Esophagus (tissue), 2 donors: Measurements from ENCODE around the gene ABAT. TPM values are rescaled to one million over a fixed set of nuclear protein-coding genes. Genes with fewer than 3 reads are reported as not detected.

ENCODE experiments used
- H3K27ac ChIP-seq, 2 donors: one replicate each; pipeline ENCODE4 v1.5.1; 2013; ENCODE audit warnings: low read depth in 2 of 2, mild to moderate bottlenecking in 2 of 2, inconsistent platforms in 1 of 2, low read length in 1 of 2, moderate library complexity in 1 of 2
- H3K27me3 ChIP-seq, 2 donors: one replicate each; pipeline ENCODE4 v1.6.1; 2013; ENCODE audit warnings: low read length in 2 of 2, control low read depth in 1 of 2, mild to moderate bottlenecking in 1 of 2; ENCODE audit not compliant: insufficient read depth in 2 of 2, control insufficient read depth in 1 of 2
- H3K36me3 ChIP-seq, 2 donors: one replicate each; pipeline ENCODE4 v1.6.1; 2013; ENCODE audit warnings: low read length in 1 of 2; ENCODE audit not compliant: control insufficient read depth in 2 of 2, insufficient read depth in 2 of 2
- H3K4me1 ChIP-seq, 2 donors: one replicate each; pipeline ENCODE4 v1.6.1; 2013; ENCODE audit warnings: low read length in 1 of 2; ENCODE audit not compliant: control insufficient read depth in 2 of 2, insufficient read depth in 2 of 2
- H3K4me3 ChIP-seq, 2 donors: one replicate each; pipeline ENCODE4 v1.5.1; 2013; ENCODE audit warnings: low read length in 2 of 2, mild to moderate bottlenecking in 2 of 2, low read depth in 1 of 2, moderate library complexity in 1 of 2
- H3K9me3 ChIP-seq, 2 donors: one replicate each; pipeline ENCODE4 v1.6.1; 2013; ENCODE audit warnings: mild to moderate bottlenecking in 2 of 2, low read depth in 1 of 2, low read length in 1 of 2, moderate library complexity in 1 of 2; ENCODE audit not compliant: control insufficient read depth in 2 of 2, insufficient read depth in 1 of 2
- WGBS, 2 donors: extraction: QIAGEN DNeasy Blood & Tissue Kit; methylation state at CpG; one replicate each; pipeline ENCODE4 v1.1.7; 2013; 5-methylcytosine and 5-hydroxymethylcytosine counted together
- polyA plus RNA-seq, 2 donors: library from polyadenylated mRNA; stranded (reverse); fragments of 200-250 nt; gene quantifications; one replicate each; pipeline ENCODE4 v1.2.3, GENCODE V29; 2013
- donor health status: healthy with polysubstance abuse.
- donor health status: Bipolar disorder and iron deficiency.

The ABAT gene
- polyA plus RNA-seq, result 1 to 10 TPM; 4.6 to 9.5 TPM

DNA sequence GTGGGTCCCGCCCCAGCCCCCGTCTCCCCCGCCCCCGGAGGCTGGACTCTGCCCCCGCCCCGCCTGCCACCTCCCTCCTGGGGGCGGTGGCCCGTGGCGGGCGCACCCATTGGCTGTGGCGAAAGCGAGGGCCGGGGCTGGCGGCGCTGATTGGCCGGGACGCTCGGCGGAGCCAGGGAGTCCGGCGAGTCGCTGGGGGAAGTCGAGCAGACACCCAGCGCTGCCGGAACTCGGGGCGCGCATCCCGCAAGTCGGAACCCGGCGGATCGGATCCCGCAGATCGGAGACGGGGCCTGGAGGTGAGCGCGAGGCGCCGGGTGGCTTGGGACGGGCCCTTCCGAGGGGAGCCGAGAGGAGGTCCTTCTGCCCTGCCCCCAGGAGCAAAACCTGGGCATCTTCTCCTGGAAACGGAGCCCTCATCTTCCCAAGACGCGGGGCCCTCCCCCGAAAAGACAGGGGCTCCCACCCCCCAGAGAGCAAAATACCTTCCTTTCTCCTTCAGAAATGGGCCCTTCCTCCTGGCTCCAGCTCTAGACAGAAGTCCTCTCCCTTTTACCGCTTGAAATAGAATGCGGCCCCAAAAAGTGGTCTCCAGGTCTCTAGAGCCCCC is at the start of gene ABAT:
TSS of gene ABAT (plus strand) at position 205 of the 610 bp plus-strand sequence. CDS start 61,123 bp downstream, outside the sequence.
- peaks cover under 1 to 16% of the 10 kb centered on the region in 2 donors for H3K4me1 ChIP-seq
- no peaks in the 10 kb centered on the region for H3K9me3 ChIP-seq
- no peaks in the 10 kb centered on the region for H3K36me3 ChIP-seq
- no peaks in the 10 kb centered on the region for H3K27me3 ChIP-seq
- H3K27ac ChIP-seq, result peak within 1 kb of the TSS in 1 of 2 donors; percentile 57
- H3K4me3 ChIP-seq, result peak within 1 kb of the TSS; percentile 65 to 78
- WGBS, 2 donors, result 2 to 3% methylated on average over 46 to 49 of the region's 49 CpGs

DNA sequence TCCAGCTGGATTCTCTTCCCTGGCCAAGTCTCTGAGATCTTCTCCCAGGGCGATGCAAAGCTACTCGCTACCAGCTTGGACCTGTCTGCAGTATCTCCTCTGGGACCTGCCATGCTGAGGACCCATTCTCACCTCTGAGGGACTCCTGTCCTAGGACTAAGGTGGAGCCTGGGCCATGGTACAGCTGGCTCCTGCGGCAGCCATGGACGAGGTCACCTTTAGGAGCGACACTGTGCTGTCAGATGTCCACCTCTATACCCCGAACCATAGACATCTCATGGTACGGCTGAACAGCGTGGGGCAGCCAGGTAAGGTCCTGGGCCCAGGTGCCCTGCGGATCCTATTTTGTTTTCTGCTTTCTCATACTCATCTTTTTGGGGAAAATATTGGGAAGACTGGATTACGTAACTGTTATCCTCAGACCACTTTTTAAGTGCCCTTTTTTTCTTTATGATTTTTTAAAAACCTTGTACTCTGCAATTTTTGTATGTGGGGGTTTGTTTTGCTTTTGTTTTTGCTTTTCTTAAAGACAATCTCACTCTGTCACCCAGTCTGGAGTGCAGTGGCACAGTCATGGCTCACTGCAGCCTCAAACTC is 48.8 kb upstream of the ABAT start:
- Histone ChIP-seq H3K4me3 (no peak overlapping the region), H3K27ac (no peak overlapping the region), H3K9me3 (no peaks in the 10 kb centered on the region), H3K27me3 (no peaks in the 10 kb centered on the region), H3K4me1 (no peaks in the 10 kb centered on the region), H3K36me3 (peaks cover 22 to 32% of the 10 kb centered on the region in 2 donors)
- 94% methylated on average over 10 of the region's 10 CpGs for WGBS, 2 donors

DNA sequence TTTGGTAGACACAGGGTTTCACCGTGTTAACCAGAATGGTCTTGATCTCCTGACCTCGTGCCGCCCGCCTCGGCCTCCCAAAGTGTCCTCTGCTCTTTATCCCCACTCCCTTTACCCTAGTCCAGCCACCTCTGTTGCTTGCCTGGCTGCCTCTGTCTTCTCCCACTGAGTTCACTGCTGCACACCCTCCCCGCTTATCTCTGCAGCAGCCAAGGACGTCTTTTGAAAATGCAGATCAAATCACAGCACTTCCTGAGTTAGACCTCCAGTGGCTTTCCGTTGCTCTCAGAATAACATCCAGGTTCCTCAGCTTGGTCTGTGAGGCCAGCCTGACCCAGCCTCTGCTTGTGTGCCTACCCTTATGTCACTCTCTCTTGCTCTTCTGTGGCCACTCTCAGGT is 47.5 kb upstream of the ABAT start:
- Histone ChIP-seq H3K36me3 (peaks cover 29 to 35% of the 10 kb centered on the region in 2 donors), H3K4me3 (no peak overlapping the region), H3K27ac (no peak overlapping the region), H3K4me1 (no peaks in the 10 kb centered on the region), H3K27me3 (no peaks in the 10 kb centered on the region), H3K9me3 (no peaks in the 10 kb centered on the region)
- WGBS, 2 donors, result 87 to 95% methylated on average over 8 of the region's 8 CpGs

DNA sequence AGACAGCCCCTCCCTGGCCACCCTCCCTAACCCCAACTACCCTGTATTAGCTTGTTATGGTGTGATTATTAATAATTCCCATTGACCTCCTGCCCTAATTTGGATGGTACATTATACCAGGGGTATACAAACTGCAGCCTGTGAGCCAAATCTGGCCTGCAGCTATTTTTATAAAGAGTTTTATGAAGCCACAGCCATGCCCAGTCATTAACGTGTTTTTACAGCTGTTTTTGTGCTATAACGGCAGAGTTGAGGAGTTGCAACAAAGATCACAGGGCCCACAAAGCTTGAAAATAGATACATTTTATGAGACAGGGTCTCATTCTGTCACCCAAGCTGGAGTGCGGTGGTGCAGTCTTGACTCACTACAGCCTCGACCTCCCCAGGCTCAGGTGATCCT is 47.0 kb upstream of the ABAT start:
- H3K36me3 ChIP-seq, result peaks cover 29 to 35% of the 10 kb centered on the region in 2 donors
- H3K27ac ChIP-seq, result no peak overlapping the region
- H3K4me1 ChIP-seq, result no peaks in the 10 kb centered on the region
- no peaks in the 10 kb centered on the region for H3K27me3 ChIP-seq
- H3K4me3 ChIP-seq, result no peak overlapping the region
- no peaks in the 10 kb centered on the region for H3K9me3 ChIP-seq
- 75 to 88% methylated on average over 4 of the region's 4 CpGs for WGBS, 2 donors

DNA sequence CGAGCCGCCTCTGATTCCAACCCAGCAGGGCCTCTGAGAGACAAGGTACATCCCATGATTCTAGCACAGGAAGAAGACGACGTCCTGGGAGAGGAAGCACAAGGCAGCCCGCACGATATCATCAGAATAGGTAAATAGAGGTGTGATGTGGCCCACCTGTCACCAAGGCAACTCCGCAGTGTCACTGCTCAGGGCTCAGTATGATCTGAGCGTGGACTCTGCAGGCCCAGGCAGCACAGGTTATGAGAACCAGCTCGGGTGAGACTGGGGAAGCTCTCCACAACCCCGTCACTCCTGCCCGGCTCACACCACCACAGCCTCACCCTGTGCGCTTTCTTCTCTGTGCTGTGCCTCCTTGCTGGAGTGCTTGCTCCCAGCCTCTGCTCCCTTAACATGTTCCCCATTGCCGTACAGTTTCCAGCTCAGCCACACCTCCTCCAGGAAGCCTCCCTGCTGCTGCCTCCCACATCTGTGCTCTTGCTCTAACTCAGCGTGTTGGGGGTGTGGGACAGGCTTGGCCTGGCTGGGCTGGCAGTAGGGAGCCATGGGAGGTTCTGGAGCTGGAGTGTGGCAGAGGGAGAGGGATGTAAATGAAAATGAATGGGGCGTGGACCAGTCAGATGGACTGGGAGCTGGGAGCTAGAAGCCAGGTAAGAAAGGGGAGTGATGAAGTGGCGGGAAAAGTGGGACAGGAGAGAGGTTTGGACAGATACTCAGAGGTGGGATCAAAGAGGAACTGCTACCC is 45.3 kb upstream of the ABAT start:
- Histone ChIP-seq H3K36me3 (peaks cover 29 to 48% of the 10 kb centered on the region in 2 donors), H3K9me3 (no peaks in the 10 kb centered on the region), H3K27me3 (no peaks in the 10 kb centered on the region), H3K27ac (no peak overlapping the region), H3K4me1 (no peaks in the 10 kb centered on the region), H3K4me3 (no peak overlapping the region)
- 94 to 95% methylated on average over 16 of the region's 16 CpGs for WGBS, 2 donors

DNA sequence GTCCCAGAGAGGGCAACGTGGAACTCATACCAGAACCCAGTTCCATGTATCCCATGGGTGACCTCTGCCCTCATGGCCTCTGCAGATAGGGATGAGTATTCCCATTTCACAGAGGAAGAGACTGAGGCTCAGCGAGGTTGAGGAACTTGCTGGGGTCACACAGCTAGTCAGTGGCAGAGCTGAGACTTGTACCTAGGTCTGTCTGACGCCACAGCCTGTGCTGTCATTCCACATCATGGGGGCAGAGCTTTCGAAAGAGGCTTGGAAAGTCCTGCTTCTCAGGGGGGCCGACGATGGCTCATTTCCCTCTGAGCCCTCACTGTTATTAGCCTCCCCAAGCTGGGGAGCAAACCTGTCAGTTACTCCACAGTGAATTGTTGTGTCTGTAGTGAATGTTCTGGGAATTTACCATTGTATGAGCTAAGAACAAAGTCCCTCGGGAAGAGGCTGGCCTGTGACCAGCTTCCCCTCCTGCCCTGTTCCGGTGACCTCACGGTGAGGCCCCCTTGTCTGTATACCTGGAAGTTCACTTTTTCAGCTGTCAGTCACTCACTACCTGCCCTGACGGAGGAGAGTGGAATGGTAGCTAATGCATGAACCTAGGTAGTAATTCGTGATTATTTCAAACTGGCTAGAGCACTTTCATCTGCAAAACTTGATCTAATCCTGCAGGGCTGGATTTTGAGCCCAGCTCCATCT is 44.0 kb upstream of the ABAT start:
- H3K4me3 ChIP-seq, result no peak overlapping the region
- no peaks in the 10 kb centered on the region for H3K4me1 ChIP-seq
- no peaks in the 10 kb centered on the region for H3K27me3 ChIP-seq
- WGBS, 2 donors, result 87 to 89% methylated on average over 11 of the region's 11 CpGs
- peaks cover 29 to 56% of the 10 kb centered on the region in 2 donors for H3K36me3 ChIP-seq
- H3K9me3 ChIP-seq, result no peaks in the 10 kb centered on the region
- H3K27ac ChIP-seq, result no peak overlapping the region

DNA sequence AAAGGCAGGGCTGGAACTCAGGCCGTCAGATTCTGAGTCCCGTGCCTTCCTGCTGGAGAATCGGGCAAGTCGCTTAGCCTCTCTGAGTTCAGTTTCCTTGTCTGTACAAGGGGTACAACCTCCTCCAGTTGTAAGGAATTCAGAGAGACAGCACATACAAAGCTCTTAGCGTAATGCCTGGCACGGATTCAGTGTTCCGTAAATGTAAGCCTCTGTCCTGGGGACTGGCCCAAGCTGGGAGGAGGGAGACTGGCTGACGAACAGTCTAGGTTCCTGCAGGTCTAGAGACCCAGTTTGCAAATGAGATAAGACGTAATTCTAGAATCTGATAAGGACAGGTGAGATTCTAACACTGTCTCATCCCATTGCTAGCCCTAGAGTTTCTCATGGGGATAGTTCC is 43.0 kb upstream of the ABAT start:
- H3K4me1 ChIP-seq, result no peaks in the 10 kb centered on the region
- H3K36me3 ChIP-seq, result peaks cover 26 to 51% of the 10 kb centered on the region in 2 donors
- 84 to 85% methylated on average over 9 of the region's 9 CpGs for WGBS, 2 donors
- no peaks in the 10 kb centered on the region for H3K27me3 ChIP-seq
- no peak overlapping the region for H3K27ac ChIP-seq
- H3K4me3 ChIP-seq, result no peak overlapping the region
- H3K9me3 ChIP-seq, result no peaks in the 10 kb centered on the region

DNA sequence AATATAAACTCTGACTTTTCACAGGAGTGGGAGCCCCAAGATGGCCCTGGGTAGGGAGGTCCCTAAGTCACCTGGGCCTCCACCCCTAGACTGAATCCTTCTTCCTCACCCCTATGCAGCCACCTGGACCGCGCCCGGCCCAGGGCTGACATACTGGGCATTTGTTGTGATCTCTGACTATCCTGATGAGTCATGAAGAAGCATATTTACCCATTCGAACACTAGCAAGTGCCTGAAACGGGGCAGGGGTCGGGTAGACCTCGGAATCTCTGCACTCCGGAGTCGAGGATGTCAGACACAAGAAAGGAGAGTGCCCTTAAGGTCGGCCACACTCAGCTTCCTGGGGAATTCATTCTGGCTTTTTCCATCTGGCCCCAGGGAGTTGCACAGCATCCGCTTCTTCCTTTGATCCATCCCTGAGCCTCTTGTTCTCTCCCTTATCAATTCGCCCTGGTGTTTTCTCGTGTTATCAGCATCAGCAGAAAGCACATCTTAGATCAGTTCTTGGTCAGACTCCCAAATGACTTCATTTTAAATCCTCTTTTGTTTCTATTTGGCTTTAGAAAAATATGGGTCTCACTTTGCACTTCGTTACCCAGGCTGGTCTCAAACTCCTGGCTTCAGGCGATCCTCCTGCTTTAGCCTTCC is 42.5 kb upstream of the ABAT start:
- WGBS, 2 donors, result 66 to 68% methylated on average over 15 of the region's 15 CpGs
- Histone ChIP-seq H3K27me3 (no peaks in the 10 kb centered on the region), H3K4me3 (no peak overlapping the region), H3K9me3 (no peaks in the 10 kb centered on the region), H3K27ac (no peak overlapping the region), H3K4me1 (no peaks in the 10 kb centered on the region), H3K36me3 (peaks cover 25 to 49% of the 10 kb centered on the region in 2 donors)

DNA sequence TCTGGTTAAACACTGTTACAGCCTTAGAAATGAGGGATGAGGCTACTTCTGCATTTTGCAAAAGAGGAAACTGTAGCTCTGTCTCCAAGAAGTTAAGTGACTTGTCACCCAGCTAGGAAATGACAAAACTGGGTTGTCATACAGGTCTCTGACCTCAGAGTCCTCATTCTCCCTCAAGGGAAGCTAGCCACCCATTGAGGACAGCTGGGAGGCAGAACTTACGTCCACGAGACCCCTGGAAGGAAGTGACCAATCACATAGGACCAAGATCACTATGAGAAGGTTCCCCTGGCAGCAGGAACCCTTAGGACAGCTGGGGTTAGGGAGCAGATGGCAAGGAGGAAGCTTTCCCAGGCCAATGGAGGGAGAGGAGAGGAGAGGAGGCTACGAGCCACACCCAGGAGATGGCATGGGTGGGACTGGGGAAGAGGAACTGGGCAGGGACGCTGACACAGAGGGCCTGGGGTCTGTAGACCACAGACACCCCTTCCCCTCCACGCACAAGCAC is 41.7 kb upstream of the ABAT start:
- Histone ChIP-seq H3K9me3 (no peaks in the 10 kb centered on the region), H3K36me3 (peaks cover 22 to 55% of the 10 kb centered on the region in 2 donors), H3K27ac (peak overlapping the region in 1 of 2 donors; percentile 53), H3K27me3 (no peaks in the 10 kb centered on the region), H3K4me1 (no peaks in the 10 kb centered on the region), H3K4me3 (no peak overlapping the region)
- 81 to 91% methylated on average over 5 of the region's 5 CpGs for WGBS, 2 donors
